Measurements from ENCODE around the gene TM9SF4.

- TF ChIP-seq BCL11A (tag by site-specific recombination; IDR thresholded peaks at IDR 0.05; ENCODE audit: low read depth) (no peak; the same call in 1 of the 2 replicates), ZFP41 (tag by site-specific recombination; IDR thresholded peaks at IDR 0.05; ENCODE audit: borderline replicate concordance) (no peak), ZNF76 (tag by site-specific recombination; IDR thresholded peaks at IDR 0.05; ENCODE audit: borderline replicate concordance, low read depth) (peak; percentile 99), ZBTB11 (tag by site-specific recombination; conservative IDR thresholded peaks at IDR 0.05; ENCODE audit: low read depth) (peak; percentile 94), ZNF776 (tag by site-specific recombination; IDR thresholded peaks at IDR 0.05; ENCODE audit: borderline replicate concordance) (no peak), YY1 (tag by site-specific recombination; IDR thresholded peaks at IDR 0.05) (peak; percentile 100), CTCF (tag by site-specific recombination; IDR thresholded peaks at IDR 0.05) (no peak)
- TF ChIP-seq, protein P1, sequence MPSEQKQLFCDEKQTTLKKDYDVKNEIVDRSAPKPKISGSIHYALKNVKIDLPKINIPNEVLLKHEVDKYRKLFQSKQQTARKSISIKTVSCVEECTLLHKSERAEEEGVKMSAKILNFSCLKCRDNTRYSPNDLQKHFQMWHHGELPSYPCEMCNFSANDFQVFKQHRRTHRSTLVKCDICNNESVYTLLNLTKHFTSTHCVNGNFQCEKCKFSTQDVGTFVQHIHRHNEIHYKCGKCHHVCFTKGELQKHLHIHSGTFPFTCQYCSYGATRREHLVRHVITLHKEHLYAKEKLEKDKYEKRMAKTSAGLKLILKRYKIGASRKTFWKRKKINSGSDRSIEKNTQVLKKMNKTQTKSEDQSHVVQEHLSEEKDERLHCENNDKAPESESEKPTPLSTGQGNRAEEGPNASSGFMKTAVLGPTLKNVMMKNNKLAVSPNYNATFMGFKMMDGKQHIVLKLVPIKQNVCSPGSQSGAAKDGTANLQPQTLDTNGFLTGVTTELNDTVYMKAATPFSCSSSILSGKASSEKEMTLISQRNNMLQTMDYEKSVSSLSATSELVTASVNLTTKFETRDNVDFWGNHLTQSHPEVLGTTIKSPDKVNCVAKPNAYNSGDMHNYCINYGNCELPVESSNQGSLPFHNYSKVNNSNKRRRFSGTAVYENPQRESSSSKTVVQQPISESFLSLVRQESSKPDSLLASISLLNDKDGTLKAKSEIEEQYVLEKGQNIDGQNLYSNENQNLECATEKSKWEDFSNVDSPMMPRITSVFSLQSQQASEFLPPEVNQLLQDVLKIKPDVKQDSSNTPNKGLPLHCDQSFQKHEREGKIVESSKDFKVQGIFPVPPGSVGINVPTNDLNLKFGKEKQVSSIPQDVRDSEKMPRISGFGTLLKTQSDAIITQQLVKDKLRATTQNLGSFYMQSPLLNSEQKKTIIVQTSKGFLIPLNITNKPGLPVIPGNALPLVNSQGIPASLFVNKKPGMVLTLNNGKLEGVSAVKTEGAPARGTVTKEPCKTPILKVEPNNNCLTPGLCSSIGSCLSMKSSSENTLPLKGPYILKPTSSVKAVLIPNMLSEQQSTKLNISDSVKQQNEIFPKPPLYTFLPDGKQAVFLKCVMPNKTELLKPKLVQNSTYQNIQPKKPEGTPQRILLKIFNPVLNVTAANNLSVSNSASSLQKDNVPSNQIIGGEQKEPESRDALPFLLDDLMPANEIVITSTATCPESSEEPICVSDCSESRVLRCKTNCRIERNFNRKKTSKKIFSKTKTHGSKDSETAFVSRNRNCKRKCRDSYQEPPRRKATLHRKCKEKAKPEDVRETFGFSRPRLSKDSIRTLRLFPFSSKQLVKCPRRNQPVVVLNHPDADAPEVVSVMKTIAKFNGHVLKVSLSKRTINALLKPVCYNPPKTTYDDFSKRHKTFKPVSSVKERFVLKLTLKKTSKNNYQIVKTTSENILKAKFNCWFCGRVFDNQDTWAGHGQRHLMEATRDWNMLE (tag by site-specific recombination; conservative IDR thresholded peaks at IDR 0.05; ENCODE audit: low read depth) = peak; percentile 93
- TF ChIP-seq, protein P2, sequence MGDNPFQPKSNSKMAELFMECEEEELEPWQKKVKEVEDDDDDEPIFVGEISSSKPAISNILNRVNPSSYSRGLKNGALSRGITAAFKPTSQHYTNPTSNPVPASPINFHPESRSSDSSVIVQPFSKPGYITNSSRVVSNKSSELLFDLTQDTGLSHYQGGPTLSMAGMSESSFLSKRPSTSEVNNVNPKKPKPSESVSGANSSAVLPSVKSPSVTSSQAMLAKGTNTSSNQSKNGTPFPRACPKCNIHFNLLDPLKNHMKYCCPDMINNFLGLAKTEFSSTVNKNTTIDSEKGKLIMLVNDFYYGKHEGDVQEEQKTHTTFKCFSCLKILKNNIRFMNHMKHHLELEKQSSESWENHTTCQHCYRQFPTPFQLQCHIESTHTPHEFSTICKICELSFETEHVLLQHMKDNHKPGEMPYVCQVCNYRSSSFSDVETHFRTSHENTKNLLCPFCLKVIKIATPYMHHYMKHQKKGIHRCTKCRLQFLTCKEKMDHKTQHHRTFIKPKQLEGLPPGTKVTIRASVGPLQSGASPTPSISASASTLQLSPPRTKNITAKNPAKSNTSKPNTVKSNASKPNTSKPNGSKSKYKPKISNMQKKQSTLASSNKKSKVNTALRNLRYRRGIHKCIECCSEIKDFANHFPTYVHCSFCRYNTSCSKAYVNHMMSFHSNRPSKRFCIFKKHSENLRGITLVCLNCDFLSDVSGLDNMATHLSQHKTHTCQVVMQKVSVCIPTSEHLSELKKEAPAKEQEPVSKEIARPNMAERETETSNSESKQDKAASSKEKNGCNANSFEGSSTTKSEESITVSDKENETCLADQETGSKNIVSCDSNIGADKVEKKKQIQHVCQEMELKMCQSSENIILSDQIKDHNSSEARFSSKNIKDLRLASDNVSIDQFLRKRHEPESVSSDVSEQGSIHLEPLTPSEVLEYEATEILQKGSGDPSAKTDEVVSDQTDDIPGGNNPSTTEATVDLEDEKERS (tag by site-specific recombination; IDR thresholded peaks at IDR 0.05) = no peak; the same call in 1 of the 2 replicates
Observed at GRCh38 chr20:32109392-32110172, at the start of gene TM9SF4.
